HG03520 (cell line): ENCODE measurements around the gene TENM3.
"Not testable (repeated sequence)": the region's sequence is repeated elsewhere in the genome, so short reads cannot be mapped to it uniquely, and the experiment has no call there.

Experiments used
- ATAC-seq: cut with Tn5 transposase; IDR thresholded peaks from one replicate; pipeline ENCODE4 v1.9.1; 2021; ENCODE audit warnings: mild to moderate bottlenecking, moderate library complexity; ENCODE audit not compliant: unreplicated experiment

Gene TENM3

DNA sequence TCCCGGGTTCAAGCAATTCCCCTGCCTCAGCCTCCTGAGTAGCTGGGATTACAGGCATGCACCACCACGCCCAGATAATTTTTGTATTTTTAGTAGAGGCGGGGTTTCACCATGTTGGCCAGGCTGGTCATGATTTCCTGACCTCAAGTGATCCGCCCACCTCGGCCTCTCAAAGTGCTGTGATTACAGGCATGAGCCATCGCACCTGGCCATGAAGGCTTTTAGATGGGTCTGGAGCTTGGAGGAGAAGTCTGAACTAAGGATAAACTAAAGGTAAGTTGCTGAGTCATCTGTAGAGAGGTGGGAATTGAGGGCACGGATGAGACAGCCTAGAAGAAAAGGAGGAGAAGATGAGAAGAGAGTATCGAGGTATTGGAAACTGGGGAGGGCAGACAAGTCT is at the start of gene TENM3:
TSS of gene TENM3 (plus strand) at position 199 of the 400 bp plus-strand sequence. CDS start 80,619 bp downstream, outside the sequence.
- ATAC-seq: not testable (repeated sequence)

DNA sequence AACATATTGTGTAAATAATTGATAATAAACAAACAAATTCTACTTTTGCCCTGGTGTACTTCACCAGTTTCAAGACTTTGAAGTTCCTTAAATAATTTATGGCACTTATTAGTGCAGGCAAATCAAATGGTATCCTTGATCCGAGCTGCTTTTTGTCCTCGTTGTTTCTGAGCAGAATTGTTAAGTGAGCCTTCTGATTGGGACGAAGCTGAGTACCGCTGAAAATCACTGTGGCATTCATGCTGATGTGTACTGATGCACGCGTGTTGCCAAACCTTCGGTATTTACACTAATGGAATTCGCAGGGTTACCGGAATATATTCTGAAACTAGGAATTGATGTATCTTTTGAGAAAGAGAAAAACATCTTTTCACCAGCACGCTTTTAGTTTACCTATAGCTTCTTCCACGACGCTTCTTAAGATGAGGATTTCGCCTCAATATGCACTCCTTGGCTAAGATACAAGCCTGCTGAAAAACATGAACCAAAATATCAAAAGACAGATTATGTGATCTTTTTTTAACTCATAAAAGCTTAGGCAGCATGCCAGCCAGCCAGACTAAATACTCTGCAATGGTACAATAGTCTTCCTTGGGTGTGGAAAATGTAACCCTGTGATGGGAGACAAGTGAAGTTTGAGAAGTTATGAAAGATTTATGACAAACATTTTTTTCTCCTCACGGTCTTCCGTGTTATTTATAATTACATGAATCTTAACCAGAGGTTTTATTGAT is 48.9 kb upstream of the TENM3 start:
- no peak for ATAC-seq

DNA sequence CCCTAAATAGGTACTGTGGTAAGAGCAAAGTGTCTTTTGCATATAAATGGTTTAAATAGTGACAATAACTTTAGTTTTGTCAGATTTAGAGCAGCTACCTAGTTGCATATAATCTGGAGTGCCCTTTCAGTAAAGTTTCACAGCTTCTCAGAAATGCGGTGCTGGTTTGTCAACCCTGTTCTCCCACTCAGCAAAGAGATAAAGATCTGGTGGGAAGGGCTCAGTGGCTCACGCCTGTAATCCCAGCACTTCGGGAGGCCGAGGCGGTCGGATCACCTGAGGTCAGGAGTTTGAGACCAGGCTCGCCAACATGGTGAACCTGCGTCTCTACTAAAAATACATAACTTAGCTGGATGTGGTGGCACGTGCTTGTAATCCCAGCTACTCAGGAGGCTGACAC is 45.6 kb upstream of the TENM3 start:
- ATAC-seq: no peak

DNA sequence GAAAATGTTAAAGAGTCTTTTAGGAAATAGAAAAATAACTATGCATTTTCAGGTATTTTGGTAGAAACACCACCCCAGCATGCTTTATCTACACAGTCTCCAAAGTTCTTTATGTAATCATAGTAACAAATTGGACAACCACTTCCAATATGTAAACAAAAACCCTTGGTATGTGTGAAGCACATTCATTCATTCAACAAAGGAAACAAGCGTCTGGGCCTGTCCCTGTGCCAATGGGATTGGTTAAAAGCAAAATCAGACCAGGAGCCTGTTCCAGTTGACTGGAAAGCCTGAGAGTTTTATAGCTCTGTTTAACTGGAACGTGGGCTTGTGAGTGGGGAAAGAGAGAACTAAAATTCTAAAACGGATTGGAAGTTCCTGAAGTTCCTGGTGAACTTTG is 41.3 kb upstream of the TENM3 start:
- ATAC-seq: no peak

DNA sequence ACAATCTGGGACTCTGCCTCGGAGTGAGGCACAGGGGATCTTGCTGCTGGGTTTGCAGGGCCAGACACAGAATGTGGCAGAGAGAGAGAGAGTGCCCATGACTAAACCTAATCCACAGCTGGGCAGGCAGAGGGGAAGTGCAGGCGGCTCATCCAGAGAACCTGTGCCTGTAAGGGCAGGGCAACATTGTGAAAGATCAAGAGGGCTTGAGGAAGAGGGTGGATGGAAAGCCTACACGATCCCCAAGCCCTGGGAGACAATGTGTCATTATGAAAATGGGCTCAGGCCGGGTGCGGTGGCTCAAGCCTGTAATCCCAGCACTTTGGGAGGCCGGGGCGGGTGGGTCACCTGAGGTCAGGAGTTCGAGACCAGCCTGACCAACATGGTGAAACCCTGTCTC is 40.6 kb upstream of the TENM3 start:
- ATAC-seq: no peak

DNA sequence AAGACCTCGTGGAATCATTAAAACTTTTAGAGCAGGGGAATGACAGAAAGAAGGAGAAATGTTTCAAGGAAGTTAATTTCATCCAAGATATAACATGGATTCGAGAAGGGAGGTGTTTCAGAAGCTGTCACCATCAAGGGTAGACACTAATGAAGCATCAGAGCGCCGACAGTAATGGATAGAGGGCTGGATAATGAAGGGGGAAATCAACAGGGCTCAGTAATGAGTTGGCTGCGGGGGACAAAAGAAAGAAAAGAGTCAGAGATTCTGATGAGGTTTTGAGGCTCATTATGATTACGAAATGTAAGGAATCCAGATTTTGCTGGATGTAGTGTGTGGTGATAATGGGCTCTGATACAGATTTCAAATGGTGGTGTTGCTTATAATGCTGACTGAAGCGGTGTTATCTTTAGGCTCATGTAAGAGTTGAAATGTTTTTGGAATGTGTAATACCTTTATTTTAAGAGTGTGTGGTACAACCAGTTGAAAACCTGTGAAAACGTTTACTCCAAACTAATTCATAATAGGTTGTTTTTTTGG is 39.3 kb upstream of the TENM3 start:
- no peak for ATAC-seq

DNA sequence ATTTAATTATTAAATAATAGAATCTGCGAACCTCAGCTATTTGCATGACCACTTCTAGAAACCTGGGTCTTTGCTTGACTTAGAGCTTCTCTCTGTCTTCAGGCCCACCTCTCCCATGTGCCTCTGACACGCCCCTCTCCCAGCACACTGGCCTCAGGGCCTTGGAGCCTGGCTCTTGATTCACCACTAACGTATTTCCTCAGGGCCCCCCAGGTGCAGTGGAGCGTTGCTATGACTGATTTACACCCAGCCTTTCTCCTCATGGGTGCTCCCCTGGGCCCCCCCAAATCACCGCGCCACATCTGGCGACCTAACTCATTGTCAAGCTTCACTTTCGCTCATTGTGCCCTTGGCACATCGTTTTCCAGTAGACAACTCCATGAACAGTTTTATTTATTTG is 37.9 kb upstream of the TENM3 start:
- ATAC-seq: no peak

DNA sequence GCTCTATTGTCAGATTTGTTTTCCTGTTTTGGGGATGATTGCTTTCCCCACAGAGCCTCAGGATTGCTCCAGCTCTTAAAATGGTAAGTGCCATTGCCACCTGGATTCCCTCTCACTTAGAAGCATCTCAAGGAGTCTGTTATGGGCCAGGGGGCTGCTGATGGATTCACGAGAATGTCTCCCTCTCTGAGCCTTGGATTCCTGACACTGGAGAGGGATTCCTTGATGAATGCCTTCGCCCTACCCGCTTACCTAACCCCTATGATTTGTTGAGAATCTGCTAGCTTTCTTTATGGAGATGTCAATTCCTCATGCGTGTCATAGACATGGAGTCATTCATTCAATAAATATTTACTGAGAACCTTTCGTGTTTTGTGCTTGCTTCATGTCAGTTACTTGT is 36.9 kb upstream of the TENM3 start:
- ATAC-seq: no peak

DNA sequence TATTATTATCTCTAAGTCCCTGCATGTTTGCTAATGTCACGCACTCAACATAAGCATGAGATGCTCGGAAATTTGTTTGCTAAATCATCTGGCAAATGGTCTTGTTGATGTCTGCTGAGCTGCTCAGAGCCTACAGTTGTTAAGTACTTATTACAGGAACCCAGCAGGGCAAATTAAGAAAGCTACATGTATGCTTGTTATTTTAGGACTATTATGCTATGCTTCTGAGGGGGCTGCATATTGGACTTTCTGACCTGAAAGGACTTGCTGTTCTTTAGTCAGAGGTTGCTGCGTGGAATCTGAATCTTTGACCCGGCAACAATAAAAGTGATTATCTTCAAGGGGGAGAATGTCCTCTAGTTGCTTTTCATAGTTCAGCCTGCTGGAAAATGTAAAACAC is 36.3 kb upstream of the TENM3 start:
- no peak for ATAC-seq

DNA sequence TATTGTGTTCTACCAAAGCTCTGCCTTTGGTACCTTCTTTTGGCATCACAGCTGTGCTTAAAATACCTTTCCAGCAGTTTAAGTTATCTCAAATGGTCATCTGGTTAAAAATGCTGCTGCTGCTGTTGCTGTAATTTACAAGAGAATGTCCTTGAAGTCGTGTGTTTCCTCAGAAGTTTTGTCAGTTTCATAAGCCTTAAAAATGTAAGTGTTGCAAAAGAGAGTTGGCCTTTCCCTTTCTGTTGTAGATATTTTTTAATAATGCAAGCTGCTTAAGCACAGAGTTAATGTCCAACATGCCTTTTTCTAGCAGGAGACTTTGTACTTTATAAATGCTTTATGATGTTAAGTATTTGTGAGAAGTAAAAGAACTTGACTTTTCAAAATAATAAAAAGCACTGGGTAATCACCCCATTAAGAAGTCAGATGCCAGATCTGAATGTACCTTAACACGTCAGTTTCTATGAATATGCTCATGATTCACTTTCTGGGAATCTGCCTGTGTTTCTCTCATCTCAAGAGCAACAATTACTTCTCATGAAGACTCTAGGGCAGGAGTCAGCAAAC is 35.3 kb upstream of the TENM3 start:
- no peak for ATAC-seq

DNA sequence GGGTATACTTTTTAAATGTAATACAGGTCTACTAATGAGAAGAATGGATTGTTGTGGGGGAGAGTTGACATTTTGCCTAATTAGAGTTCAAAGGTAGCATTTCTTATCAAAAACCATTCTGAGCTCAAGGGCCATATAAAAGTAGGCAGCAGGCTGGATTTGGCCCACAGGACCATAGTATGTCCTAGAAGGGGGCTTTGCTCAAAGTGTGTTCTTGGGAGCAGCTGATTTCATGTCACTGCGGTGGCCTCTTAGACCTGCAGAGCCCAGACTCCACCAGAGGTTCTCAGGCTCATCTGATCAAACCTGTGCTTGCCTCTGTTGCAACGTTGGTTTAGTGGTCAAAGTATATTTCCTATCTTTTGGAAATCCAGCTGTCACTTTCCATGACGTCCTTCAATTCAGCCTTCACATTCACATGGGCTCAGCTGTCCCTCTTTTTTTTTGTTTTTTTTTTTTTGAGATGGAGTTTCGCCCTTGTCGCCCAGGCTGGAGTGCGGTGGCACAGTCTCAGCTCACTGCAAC is 34.6 kb upstream of the TENM3 start:
- ATAC-seq: no peak

DNA sequence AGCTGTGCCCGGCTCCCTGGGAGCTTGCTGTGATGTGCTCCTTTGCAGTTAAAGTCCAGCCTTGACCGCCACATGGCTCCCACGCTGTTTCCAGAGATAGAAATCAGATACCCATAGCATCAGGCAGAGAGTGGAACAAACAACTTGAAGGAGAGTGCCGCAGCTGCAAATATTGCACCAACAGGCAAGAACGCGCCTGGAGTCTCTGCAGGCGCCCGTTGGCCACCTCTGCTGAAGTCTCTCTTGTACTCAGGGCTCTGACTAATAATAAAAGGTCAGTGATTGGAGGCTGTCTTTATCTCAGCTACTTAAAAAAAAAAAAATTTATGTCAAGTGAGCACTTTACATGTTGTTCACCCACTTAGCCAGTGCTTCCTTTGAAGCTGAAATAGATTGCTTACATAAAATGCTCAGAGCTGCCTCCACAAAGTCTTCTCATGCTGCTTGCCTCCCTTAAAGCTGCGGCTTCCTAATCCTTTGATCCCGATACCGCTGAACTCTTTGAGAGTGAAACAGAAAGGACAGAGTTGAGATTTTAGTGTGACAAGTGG is 30.9 kb upstream of the TENM3 start:
- ATAC-seq: no peak

DNA sequence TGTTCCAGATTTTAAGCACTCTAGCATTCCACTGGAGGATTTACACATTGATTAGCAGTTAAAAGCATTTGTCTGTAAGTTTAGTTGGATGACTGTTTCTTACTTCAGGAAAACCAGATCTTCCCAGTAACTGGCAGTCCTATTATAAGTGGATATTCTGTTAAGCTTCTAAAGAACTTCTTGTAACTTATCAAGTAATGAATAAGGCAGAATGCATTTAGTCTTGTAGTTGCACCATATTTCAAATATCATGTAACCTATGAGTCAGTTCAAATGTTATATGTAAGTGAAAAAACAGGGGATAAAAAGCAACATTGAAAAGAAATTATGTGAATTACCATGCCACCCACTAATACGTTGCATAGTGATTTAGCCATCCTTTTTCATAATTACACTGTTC is 30.2 kb upstream of the TENM3 start:
- no peak for ATAC-seq

DNA sequence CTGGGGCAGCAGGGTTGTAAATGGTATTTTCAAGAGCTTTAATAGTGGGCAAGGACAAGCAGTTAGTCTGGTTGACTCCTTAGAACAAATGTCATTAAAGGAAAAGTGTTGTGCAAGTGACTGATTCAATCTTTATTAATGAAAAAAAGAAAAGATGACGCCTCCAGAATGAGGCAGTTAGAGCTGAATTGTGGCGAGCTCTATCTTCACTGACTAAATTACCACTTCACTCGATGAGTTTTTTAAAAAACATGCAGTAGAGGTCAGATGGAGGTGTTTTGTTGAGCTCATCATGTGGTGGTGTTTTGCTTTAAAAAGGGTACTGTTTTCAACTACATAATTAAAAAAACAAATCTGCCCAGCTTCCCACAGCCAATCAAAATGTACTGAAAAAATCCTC is 28.1 kb upstream of the TENM3 start:
- ATAC-seq: no peak

DNA sequence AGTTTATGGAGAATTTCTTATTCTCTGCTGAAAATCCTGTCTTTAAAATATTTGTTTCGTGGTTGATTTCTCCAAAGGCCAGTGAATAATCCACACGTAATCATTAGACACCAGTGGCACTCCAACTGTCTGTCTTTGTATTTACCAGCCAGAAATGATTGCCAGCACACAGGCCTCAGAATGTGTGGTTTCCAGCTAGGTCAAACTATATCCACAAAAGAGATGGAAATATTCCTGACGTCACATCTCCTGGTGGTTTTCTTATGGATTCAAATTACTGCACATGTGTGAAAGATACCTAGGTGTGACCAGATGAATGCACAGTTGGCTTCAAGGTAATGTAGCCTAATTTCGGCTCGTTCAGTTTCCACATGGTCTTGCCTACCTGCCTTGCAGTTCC is 27.2 kb upstream of the TENM3 start:
- no peak for ATAC-seq

DNA sequence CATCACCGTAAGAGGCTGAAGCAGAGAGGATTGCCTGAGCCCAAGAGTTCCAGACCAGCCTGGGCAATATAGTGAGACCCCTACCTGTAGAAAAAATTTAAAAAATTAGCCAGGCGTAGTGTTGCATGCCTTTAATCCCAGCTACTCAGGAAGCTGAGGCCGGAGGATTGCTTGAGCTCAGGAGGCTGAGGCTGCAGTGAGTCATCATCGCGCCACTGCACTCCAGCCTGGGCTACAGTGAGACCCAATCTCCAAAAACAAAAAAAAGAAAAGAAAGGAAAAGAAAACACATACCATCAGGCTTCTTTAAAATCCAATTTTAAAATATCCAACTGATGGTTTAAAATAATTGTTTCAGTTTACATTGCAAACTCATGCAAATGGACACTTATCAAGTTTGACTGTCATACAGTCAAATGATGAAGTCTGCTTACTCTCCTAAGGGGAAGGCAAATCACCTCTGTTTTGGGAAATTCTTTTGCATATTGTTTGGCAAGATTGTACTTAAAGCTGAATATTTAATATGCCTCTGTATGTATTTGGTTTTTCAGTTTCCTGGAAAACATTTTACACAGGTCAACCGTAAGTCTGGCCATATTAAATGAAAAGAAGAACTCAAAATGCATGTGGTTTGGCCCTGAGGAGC is 23.7 kb upstream of the TENM3 start:
- ATAC-seq: no peak

DNA sequence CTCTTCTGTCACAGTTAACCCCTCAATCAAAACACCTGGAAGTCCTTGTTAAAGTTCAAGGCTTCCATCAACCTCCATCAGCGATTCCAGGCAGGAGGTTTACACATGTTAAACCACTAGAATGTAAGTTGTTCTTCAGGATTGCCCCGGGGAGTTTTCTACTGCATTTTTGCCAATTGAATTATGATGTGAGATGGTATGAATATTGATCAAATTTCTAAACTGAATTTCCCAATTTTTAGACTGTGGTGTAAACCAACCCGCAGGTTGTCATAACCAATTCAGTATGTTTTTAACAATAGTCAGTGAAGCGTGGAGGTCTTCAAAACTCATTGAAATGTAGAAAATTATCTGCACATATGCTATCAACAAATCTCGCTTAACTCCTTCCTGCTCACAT is 21.2 kb upstream of the TENM3 start:
- no peak for ATAC-seq

DNA sequence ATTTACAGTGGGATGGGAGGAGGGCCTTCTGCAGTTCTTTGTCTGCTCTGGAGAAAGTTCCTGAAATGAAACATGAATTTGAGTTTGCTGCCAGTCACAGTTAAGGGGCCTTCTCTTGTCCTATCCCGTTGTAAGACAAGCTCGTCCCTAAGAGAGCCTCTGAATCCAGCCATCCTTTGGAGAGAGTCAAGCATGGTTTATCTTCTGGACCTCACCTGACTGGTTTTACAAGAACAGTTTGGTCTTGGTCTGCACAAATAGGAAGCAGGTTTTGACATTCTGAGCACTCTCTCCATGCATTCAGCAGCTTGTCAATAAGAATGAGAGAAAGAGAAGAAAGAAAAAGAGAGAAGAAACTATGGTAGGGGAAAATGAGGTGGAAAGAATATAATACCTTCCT is 20.4 kb upstream of the TENM3 start:
- no peak for ATAC-seq

DNA sequence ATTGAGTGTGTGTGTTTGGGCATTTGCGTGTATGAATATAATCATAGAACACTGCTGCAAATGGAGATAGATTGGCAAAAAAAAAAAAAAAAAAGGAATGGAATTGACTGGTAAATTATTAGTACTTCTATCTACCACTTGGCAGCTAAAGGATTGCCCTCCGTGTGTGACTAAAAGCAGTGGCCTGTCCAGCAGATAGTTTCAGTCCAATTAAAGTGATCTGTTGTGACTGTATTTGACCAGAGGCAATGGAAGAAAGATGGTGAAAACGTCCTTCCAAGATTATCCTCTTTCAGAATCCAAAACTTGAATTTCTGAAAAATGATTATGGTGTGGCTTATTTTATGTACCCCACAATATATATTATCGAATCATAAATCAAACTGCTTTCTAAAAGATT is 19.5 kb upstream of the TENM3 start:
- ATAC-seq: no peak

DNA sequence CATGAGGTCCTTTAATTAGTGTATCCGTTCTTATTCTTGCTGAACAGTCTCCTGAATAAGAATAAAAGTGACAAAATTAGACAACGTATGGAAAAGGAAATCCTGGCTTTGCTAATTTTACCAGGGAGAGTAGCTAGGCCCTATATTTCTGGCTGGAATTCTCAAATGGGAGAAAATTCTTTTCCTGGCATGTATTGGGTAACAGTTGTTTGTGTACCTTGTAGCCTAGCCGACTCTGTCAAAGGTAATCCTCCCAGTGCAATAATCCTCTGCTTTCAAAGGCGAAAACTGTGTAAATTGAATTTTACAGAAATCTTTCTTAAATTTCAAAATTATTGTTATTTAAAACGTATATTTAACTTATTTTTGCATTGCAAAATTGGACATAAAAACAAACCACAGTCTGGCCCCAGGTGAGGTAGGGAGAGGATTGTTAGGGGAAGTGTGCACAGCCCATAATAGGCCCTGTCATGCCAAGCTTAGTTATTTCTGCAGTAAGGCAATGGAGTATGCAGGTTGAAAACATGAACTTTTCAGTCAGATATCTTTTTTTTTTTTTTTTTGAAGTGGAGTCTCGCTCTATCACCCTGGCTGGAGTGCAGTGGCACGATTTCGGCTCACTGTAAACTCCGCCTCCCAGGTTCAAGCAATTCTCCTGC is 18.9 kb upstream of the TENM3 start:
- ATAC-seq: no peak

DNA sequence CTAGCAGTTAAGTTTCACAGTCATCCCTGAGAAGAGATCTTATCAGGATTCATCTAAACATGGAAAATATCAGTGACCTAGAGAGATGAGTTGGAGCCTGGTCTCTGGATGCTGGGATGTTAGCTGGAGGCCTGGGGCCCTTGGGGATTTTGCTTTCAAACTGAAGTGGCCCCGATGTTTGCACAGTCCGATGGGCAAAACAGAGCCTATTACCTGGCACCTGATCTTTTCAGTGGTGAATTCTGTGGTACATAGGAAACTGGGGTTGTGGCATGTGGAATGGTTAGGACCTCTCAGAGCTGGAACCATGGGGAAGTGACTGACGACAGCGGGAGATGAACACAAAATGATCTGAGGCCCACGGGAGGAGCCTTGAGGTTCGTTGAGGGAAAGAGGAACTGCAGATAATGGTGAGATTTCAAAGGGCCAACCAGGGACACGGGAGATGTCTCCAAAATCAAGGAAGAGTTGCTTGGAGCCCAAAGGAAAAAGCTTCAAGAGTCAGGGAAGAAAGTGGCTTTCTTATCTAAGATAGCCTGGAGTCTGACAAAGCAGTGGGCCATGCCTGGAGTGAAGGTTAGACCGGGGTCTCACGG is 17.8 kb upstream of the TENM3 start:
- no peak for ATAC-seq
